Activated T-cell treated with anti-CD3 and anti-CD28 coated beads for 4 hours (primary cell): ENCODE measurements around the gene FRMD3.
"Not testable (repeated sequence)": the region's sequence is repeated elsewhere in the genome, so short reads cannot be mapped to it uniquely, and the experiment has no call there.

Experiments
- DNase-seq: peaks from one replicate; pipeline ENCODE4 v3.0.0-alpha.2; 2020

Gene FRMD3

GRCh38 chr9:83521011-83521410 is 17.2 kb downstream of the FRMD3 start:
- no peak for DNase-seq

- no peak for DNase-seq
Measured at GRCh38 chr9:83520292-83520691, 17.9 kb downstream of the FRMD3 start.

GRCh38 chr9:83517980-83518379 is 20.2 kb downstream of the FRMD3 start:
- not testable (repeated sequence) for DNase-seq

- DNase-seq, result no peak
Measured at GRCh38 chr9:83514767-83515166, 23.4 kb downstream of the FRMD3 start.

GRCh38 chr9:83512621-83513020 is 25.6 kb downstream of the FRMD3 start:
- no peak for DNase-seq

GRCh38 chr9:83511051-83511450 is 27.1 kb downstream of the FRMD3 start:
- DNase-seq, result no peak

GRCh38 chr9:83509402-83509801 is 28.8 kb downstream of the FRMD3 start:
- DNase-seq, result no peak

- no peak for DNase-seq
Measured at GRCh38 chr9:83508067-83508466, 30.1 kb downstream of the FRMD3 start.

GRCh38 chr9:83505282-83505681 is 32.9 kb downstream of the FRMD3 start:
- DNase-seq, result no peak

GRCh38 chr9:83503866-83504265 is 34.3 kb downstream of the FRMD3 start:
- no peak for DNase-seq

- DNase-seq, result no peak
Measured at GRCh38 chr9:83501565-83501964, 36.6 kb downstream of the FRMD3 start.

- no peak for DNase-seq
Measured at GRCh38 chr9:83497441-83497840, 40.8 kb downstream of the FRMD3 start.

- DNase-seq, result no peak
Measured at GRCh38 chr9:83491995-83492394, 46.2 kb downstream of the FRMD3 start.

- DNase-seq, result no peak
Measured at GRCh38 chr9:83491413-83491812, 46.8 kb downstream of the FRMD3 start.

- DNase-seq, result no peak
Measured at GRCh38 chr9:83489961-83490360, 48.2 kb downstream of the FRMD3 start.

GRCh38 chr9:83484990-83485389 is 53.2 kb downstream of the FRMD3 start:
- no peak for DNase-seq

- DNase-seq, result no peak
Measured at GRCh38 chr9:83483223-83483622, 55.0 kb downstream of the FRMD3 start.

GRCh38 chr9:83479765-83480164 is 58.4 kb downstream of the FRMD3 start:
- DNase-seq, result no peak

GRCh38 chr9:83477571-83477970 is 60.6 kb downstream of the FRMD3 start:
- no peak for DNase-seq

- no peak for DNase-seq
Measured at GRCh38 chr9:83477120-83477519, 61.1 kb downstream of the FRMD3 start.

GRCh38 chr9:83476513-83476912 is 61.7 kb downstream of the FRMD3 start:
- no peak for DNase-seq

- no peak for DNase-seq
Measured at GRCh38 chr9:83475741-83476140, 62.5 kb downstream of the FRMD3 start.

- DNase-seq, result no peak
Measured at GRCh38 chr9:83474631-83475030, 63.6 kb downstream of the FRMD3 start.

GRCh38 chr9:83473488-83473971 is 64.7 kb downstream of the FRMD3 start:
- DNase-seq, result no peak

- DNase-seq, result no peak
Measured at GRCh38 chr9:83472764-83473163, 65.4 kb downstream of the FRMD3 start.

GRCh38 chr9:83472221-83472665 is 66.0 kb downstream of the FRMD3 start:
- no peak for DNase-seq
